Fibroblast of villous mesenchyme (primary cell): ENCODE measurements around the gene SRC. TPM values are rescaled to one million over a fixed set of nuclear protein-coding genes. Genes with fewer than 3 reads are reported as not detected.

Experiments
- DNase-seq: peaks from one replicate; pipeline ENCODE4 v3.0.0-alpha.2; 2010; ENCODE audit warnings: low read depth
- H3K4me3 ChIP-seq: 2 replicates; pipeline ENCODE4 v1.5.1; 2011; ENCODE audit warnings: low read depth, mild to moderate bottlenecking, low read length
- CTCF ChIP-seq: IDR thresholded peaks from 2 replicates; pipeline ENCODE4 v1.5.1; 2012; ENCODE audit warnings: low read depth, mild to moderate bottlenecking, low read length; ENCODE audit not compliant: insufficient read depth
- total RNA-seq: library from RNA; depleted of rRNA; stranded (reverse); fragments of >200 nt; gene quantifications from 2 replicates; pipeline ENCODE4 v1.2.3, GENCODE V29; 2012

Gene SRC
- total RNA-seq, 1 donor, result 20.3 TPM

DNA sequence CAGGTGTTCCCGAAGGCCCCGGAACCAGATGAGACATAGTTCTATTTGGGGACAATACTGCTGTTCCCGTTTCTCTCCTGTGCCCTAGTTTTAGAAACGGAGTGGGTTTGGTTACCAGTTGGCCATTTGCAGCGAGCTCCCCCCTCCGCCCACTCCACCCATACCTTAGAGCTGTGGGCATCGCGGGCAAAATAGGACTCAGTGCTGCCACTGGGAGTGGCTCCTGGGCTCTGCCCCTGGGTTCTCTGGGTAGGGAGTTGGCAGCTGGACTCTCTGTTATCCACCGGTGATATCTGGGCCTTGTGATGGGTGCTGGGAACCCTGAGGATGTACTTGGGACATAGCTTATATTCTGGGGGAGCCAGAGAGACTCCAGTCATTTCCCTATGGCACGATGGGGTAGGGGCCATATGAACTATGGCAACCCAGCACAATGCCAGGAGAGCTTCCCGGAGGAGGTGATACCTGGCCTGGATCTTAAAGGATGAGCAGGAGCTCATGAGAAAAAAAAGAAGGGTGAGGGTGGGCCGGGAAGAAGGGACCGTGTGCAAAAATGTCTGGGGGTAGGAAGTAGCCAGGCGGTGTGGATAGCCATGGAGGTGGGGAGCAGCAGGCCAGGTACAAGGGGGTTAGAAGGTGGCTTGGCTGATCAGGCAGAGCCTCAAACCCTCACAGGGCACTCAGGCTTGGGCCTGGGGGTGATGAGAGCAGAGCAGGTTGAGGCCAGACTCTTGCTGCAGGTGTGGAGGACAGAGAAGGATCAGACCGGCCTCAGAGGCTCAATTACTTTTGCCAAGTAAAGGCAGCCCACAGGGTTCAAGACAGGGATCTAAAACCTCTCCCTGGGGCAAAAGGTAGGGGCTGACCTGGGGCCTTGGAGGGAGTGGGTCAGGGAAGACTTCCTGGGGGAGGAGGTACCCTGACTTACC is 9.6 kb downstream of the SRC start:
- TF ChIP-seq CTCF, result no peak
- DNase-seq, result no peak
- H3K4me3 ChIP-seq, result no peak overlapping the region

GRCh38 chr20:37356387-37356786 is 10.4 kb downstream of the SRC start:
- TF ChIP-seq CTCF, result no peak
- peak; percentile 73 for DNase-seq

DNA sequence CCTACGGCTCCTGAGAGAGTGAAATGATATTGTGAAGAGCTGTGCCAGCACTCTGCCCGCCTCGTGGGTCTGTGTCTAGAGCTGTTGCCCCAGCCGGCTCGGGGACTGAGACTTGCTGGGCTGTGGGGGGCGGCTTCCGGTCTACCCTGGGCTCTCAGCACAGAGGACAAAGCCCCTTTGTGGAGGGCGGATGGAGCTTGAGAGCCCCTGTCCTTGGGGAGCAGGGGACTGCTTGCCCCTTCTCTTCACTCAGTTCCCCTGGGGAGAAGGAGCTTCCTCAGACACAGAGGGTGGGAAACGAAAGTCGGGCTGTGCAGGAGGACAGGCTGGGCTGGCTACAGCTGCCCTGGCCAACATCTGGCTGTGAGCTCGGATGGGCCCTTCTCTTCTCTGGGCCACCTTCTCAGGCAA is 11.0 kb downstream of the SRC start:
- TF ChIP-seq CTCF, result no peak
- no peak overlapping the region for H3K4me3 ChIP-seq
- no peak for DNase-seq

More at GRCh38 chr20:37356387-37356786, 10.4 kb downstream of the SRC start:
- H3K4me3 ChIP-seq, result no peak overlapping the region

GRCh38 chr20:37357481-37358365 is 11.8 kb downstream of the SRC start:
- DNase-seq, result no peak
- no peak overlapping the region for H3K4me3 ChIP-seq
- TF ChIP-seq CTCF, result no peak

GRCh38 chr20:37358366-37359150 is 12.6 kb downstream of the SRC start:
- no peak for TF ChIP-seq CTCF
- no peak for DNase-seq
- no peak overlapping the region for H3K4me3 ChIP-seq

- H3K4me3 ChIP-seq, result no peak overlapping the region
- TF ChIP-seq CTCF, result no peak
- DNase-seq, result no peak
Measured at GRCh38 chr20:37359331-37359730, 13.4 kb downstream of the SRC start.
